Mesenchymal stem cell (in vitro differentiated cells and primary cell): ENCODE data around the gene BRAT1.
"Not testable (repeated sequence)": the region's sequence is repeated elsewhere in the genome, so short reads cannot be mapped to it uniquely, and the experiment has no call there.

ENCODE experiments used
- DNase-seq: peaks from one replicate; pipeline ENCODE4 v3.0.0-alpha.2; 2013
- H2AFZ ChIP-seq: one replicate; pipeline ENCODE4 v1.6.1; 2013; ENCODE audit warnings: low read depth, mild to moderate bottlenecking, control low read depth, inconsistent platforms, low read length, moderate library complexity
- H2AK5ac ChIP-seq: 2 replicates; pipeline ENCODE4 v1.6.1; 2013; ENCODE audit warnings: low read length, moderate library complexity, mild to moderate bottlenecking, inconsistent platforms; ENCODE audit not compliant: severe bottlenecking
- H2BK120ac ChIP-seq: one replicate; pipeline ENCODE4 v1.6.1; 2013; ENCODE audit warnings: low read depth, mild to moderate bottlenecking, inconsistent platforms, low read length, moderate library complexity
- H2BK12ac ChIP-seq, 2 experiments: one replicate each; pipeline ENCODE4 v1.6.1; 2013; ENCODE audit warnings: inconsistent platforms in 2 of 2, low read length in 2 of 2, mild to moderate bottlenecking in 2 of 2, moderate library complexity in 2 of 2, control low read depth in 1 of 2
- H2BK15ac ChIP-seq: one replicate; pipeline ENCODE4 v1.6.1; 2013; ENCODE audit warnings: mild to moderate bottlenecking, low read depth, inconsistent platforms; ENCODE audit not compliant: poor library complexity, severe bottlenecking
- H2BK5ac ChIP-seq: 2 replicates; pipeline ENCODE4 v1.6.1; 2013; ENCODE audit warnings: low read depth, mild to moderate bottlenecking, low read length, control low read depth, inconsistent platforms; ENCODE audit not compliant: poor library complexity, severe bottlenecking
- H3K14ac ChIP-seq, 2 experiments: one replicate each; pipeline ENCODE4 v1.6.1; 2013; ENCODE audit warnings: inconsistent platforms in 2 of 2, low read length in 2 of 2, control low read depth in 1 of 2, mild to moderate bottlenecking in 1 of 2, moderate library complexity in 1 of 2
- H3K18ac ChIP-seq, 2 experiments: one replicate each; pipeline ENCODE4 v1.6.1; 2013; ENCODE audit warnings: inconsistent platforms in 2 of 2, low read length in 2 of 2, control low read depth in 1 of 2, low read depth in 1 of 2, mild to moderate bottlenecking in 1 of 2
- H3K23ac ChIP-seq, 2 experiments: one replicate each; pipeline ENCODE4 v1.6.1; 2013; ENCODE audit warnings: inconsistent platforms in 2 of 2, low read length in 2 of 2, mild to moderate bottlenecking in 2 of 2, moderate library complexity in 2 of 2, control low read depth in 1 of 2
- H3K27ac ChIP-seq: 2 replicates; pipeline ENCODE4 v1.5.1; 2013; ENCODE audit warnings: mild to moderate bottlenecking, moderate library complexity, low read length, control low read depth, inconsistent platforms; ENCODE audit not compliant: poor library complexity, severe bottlenecking
- H3K27me3 ChIP-seq, 2 experiments: 2 replicates each; pipeline versions ENCODE4 v1.6.1 to v1.7.0; 2013; ENCODE audit warnings: low read length in 2 of 2, mild to moderate bottlenecking in 2 of 2, moderate library complexity in 2 of 2, control low read depth in 1 of 2, inconsistent platforms in 1 of 2; ENCODE audit not compliant: control insufficient read depth in 1 of 2, insufficient read depth in 1 of 2
- H3K36me3 ChIP-seq, 2 experiments: 2 replicates each; pipeline versions ENCODE4 v1.6.1 to v1.7.0; 2013; ENCODE audit warnings: low read length in 2 of 2, control low read depth in 1 of 2, inconsistent platforms in 1 of 2, low read depth in 1 of 2, mild to moderate bottlenecking in 1 of 2; ENCODE audit not compliant: insufficient read depth in 2 of 2, control insufficient read depth in 1 of 2
- H3K4ac ChIP-seq, 2 experiments: one replicate each; pipeline ENCODE4 v1.6.1; 2013; ENCODE audit warnings: inconsistent platforms in 2 of 2, low read length in 2 of 2, mild to moderate bottlenecking in 2 of 2, moderate library complexity in 2 of 2, control low read depth in 1 of 2, low read depth in 1 of 2
- H3K4me1 ChIP-seq: 2 replicates; pipeline ENCODE4 v1.6.1; 2013; ENCODE audit warnings: low read depth, low read length, control low read depth; ENCODE audit not compliant: control insufficient read depth, insufficient read depth
- H3K4me2 ChIP-seq: 2 replicates; pipeline ENCODE4 v1.6.1; 2013; ENCODE audit warnings: low read length, mild to moderate bottlenecking, inconsistent platforms; ENCODE audit not compliant: poor library complexity, severe bottlenecking
- H3K4me3 ChIP-seq, 2 experiments: 2 replicates each; pipeline versions ENCODE4 v1.5.1 to v1.7.0; 2013; ENCODE audit warnings: low read length in 2 of 2, mild to moderate bottlenecking in 2 of 2, control low read depth in 1 of 2, low read depth in 1 of 2; ENCODE audit not compliant: insufficient read depth in 1 of 2
- H3K79me1 ChIP-seq: replicated peaks from 2 replicates; pipeline ENCODE4 v1.6.1; 2013; ENCODE audit warnings: mild to moderate bottlenecking, control low read depth, low read length, inconsistent platforms; ENCODE audit not compliant: poor library complexity, severe bottlenecking
- H3K9ac ChIP-seq: 2 replicates; pipeline ENCODE4 v1.7.0; 2013; ENCODE audit warnings: mild to moderate bottlenecking, low read length, moderate library complexity
- H3K9me3 ChIP-seq: 2 replicates; pipeline ENCODE4 v1.7.0; 2013; ENCODE audit warnings: mild to moderate bottlenecking, low read length; ENCODE audit not compliant: control insufficient read depth
- H4K8ac ChIP-seq: one replicate; pipeline ENCODE4 v1.6.1; 2013; ENCODE audit warnings: inconsistent platforms, mild to moderate bottlenecking, low read length, moderate library complexity
- H4K91ac ChIP-seq: one replicate; pipeline ENCODE4 v1.6.1; 2013; ENCODE audit warnings: mild to moderate bottlenecking, low read length, inconsistent platforms
- WGBS: methylation state at CpG from one replicate; pipeline ENCODE4 v1.1.7; 2013; ENCODE audit warnings: mixed read lengths; 5-methylcytosine and 5-hydroxymethylcytosine counted together

The BRAT1 gene

GRCh38 chr7:2532199-2532772, 23.0 kb downstream of the BRAT1 start:
- H3K27ac ChIP-seq, H3K4me3 ChIP-seq, DNase-seq, H2BK5ac ChIP-seq, H2BK15ac ChIP-seq, H3K14ac ChIP-seq, H3K9me3 ChIP-seq, H3K9ac ChIP-seq, H3K23ac ChIP-seq, H4K91ac ChIP-seq, H3K4ac ChIP-seq, H2BK120ac ChIP-seq, H4K8ac ChIP-seq, H2AFZ ChIP-seq, H3K18ac ChIP-seq, H2AK5ac ChIP-seq, H2BK12ac ChIP-seq, H3K27me3 ChIP-seq, H3K4me2 ChIP-seq, H3K79me1 ChIP-seq: not testable (repeated sequence)
- Histone ChIP-seq H3K36me3 (peaks cover 0 to 37% of the 10 kb centered on the region in 2 experiments), H3K4me1 (peaks cover 35% of the 10 kb centered on the region)
- 92% methylated on average over 9 of the region's 15 CpGs for WGBS

GRCh38 chr7:2531796-2532110, 23.6 kb downstream of the BRAT1 start:
- not testable (repeated sequence) for H3K9ac ChIP-seq, H3K14ac ChIP-seq, H2AK5ac ChIP-seq, H2AFZ ChIP-seq, H3K4ac ChIP-seq, H2BK120ac ChIP-seq, DNase-seq, H3K4me3 ChIP-seq, H2BK5ac ChIP-seq, H4K8ac ChIP-seq, H2BK12ac ChIP-seq, H3K23ac ChIP-seq, H3K27me3 ChIP-seq, H3K79me1 ChIP-seq, H4K91ac ChIP-seq, H2BK15ac ChIP-seq, H3K9me3 ChIP-seq, H3K4me2 ChIP-seq, H3K18ac ChIP-seq, H3K27ac ChIP-seq
- Histone ChIP-seq H3K36me3 (peaks cover 0 to 43% of the 10 kb centered on the region in 2 experiments), H3K4me1 (peaks cover 40% of the 10 kb centered on the region)
- WGBS: 94% methylated on average over 15 of the region's 17 CpGs

- H3K36me3 ChIP-seq: peaks cover 0 to 48% of the 10 kb centered on the region in 2 experiments
- WGBS: 92% methylated on average over 35 of the region's 43 CpGs
- peak overlapping the region; percentile 8 for H2AK5ac ChIP-seq
- peak overlapping the region; percentile 53 to 72 for H2BK12ac ChIP-seq
- not testable (repeated sequence) for H2BK120ac ChIP-seq, H2AFZ ChIP-seq, H3K9me3 ChIP-seq, H3K14ac ChIP-seq, H3K23ac ChIP-seq, H3K4me2 ChIP-seq, H3K79me1 ChIP-seq, H3K27me3 ChIP-seq, H3K4me3 ChIP-seq, H3K9ac ChIP-seq, H4K8ac ChIP-seq, H2BK5ac ChIP-seq, H3K4ac ChIP-seq, DNase-seq
- peak overlapping the region; percentile 64 for H2BK15ac ChIP-seq
- H3K18ac ChIP-seq: peak overlapping the region in 1 of 2 experiments; percentile 71
- peak overlapping the region; percentile 13 for H4K91ac ChIP-seq
- H3K4me1 ChIP-seq: peaks cover 46% of the 10 kb centered on the region
- peak overlapping the region; percentile 83 for H3K27ac ChIP-seq
These were observed 24.1 kb downstream of the BRAT1 start for GRCh38 chr7:2530994-2531795.

DNA sequence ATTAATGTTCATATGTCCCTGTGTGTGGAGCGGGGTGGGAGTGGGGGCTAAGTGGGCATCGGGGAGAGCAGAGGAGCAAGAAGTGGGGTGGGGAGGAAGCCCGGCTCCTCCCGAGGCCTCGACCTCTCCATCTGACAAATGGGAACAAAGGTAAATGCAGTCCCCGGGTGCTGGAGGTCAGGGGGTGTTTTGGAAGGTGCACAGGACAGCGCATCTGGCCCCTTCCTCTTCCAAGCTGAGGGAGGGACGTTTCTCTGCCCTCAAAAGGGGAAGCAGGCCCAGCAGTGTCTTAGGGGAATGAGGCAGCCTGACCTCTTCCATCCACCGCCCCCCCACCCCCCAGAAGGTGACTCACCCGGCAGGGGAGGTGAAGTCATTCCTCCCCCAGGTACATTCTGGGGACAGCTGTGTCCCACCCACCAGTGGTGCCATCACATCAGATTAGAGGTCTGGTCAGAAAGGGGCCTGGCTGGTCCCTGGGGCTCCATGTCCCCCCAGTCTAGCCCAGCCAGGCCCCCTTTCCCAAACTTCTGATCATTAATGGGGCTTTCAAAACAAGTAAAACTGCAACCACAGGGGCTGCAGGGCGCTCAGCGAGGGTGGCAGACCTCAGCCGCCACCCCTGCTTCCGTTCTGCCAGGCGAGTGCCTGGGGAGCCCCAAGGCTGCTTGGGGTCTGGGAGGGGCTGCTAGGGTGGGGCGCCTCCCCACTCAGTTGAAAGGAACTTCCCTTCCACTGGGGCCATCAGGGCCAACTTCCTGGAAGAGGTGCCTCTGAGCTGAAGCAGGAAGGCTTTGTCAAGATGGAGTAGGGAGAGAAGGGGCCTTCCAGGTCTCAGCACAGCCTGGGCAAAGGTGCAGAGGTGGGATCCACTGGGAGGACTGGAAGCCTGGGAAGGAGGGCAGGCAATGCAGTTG, 25.0 kb downstream of the BRAT1 start:
- peak overlapping the region; percentile 82 for H2AK5ac ChIP-seq
- H3K9me3 ChIP-seq: no peaks in the 10 kb centered on the region
- H3K4ac ChIP-seq: peak overlapping the region in 1 of 2 experiments; percentile 75
- no peaks in the 10 kb centered on the region for H3K79me1 ChIP-seq
- DNase-seq: no peak
- peak overlapping the region; percentile 83 for H3K27ac ChIP-seq
- H3K4me1 ChIP-seq: peaks cover 55% of the 10 kb centered on the region
- H3K27me3 ChIP-seq: no peaks in the 10 kb centered on the region
- peak overlapping the region; percentile 94 to 96 for H3K18ac ChIP-seq
- H3K4me2 ChIP-seq: no peak overlapping the region
- H3K14ac ChIP-seq: no peak overlapping the region
- peak overlapping the region; percentile 95 for H4K8ac ChIP-seq
- H3K4me3 ChIP-seq: no peak overlapping the region
- H2BK12ac ChIP-seq: peak overlapping the region; percentile 59 to 72
- peak overlapping the region; percentile 71 for H2BK5ac ChIP-seq
- H2BK15ac ChIP-seq: peak overlapping the region; percentile 66
- H4K91ac ChIP-seq: peak overlapping the region; percentile 98
- no peak overlapping the region for H2AFZ ChIP-seq
- H2BK120ac ChIP-seq: peak overlapping the region; percentile 11
- 75% methylated on average over 15 of the region's 16 CpGs for WGBS
- H3K9ac ChIP-seq: peak overlapping the region; percentile 52
- no peak overlapping the region for H3K23ac ChIP-seq
- H3K36me3 ChIP-seq: peaks cover 0 to 57% of the 10 kb centered on the region in 2 experiments
